Hematopoietic multipotent progenitor cell treated with erythropoietin and hydrocortisone succinate and interleukin-3 and kit ligand, for 17 days (in vitro differentiated cells): ENCODE measurements around the gene TLDC2.

ENCODE experiments used
- DNase-seq: peaks from one replicate; pipeline ENCODE4 v3.0.0-alpha.2; 2015; ENCODE audit warnings: low spot score

Gene TLDC2

DNA sequence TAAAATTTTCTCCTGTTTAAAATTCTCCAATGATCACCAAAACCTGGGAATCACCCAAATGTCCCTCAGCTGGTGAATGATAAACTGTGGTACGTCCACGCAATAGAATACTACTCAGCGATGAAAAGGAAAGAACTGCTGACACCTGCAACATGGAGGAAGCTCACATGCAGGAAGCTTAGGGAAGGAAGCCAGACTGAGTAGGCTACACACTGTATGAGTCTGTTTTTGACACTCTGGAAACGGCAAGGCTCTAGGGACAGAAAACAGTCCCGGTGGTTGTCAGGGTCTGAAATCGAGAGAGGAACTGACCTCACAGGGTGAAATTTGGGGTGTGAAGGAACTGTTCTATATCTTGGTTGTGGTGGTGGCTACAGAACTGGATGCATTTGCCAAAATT lies 25.2 kb upstream of the TLDC2 start:
- DNase-seq, result no peak

DNA sequence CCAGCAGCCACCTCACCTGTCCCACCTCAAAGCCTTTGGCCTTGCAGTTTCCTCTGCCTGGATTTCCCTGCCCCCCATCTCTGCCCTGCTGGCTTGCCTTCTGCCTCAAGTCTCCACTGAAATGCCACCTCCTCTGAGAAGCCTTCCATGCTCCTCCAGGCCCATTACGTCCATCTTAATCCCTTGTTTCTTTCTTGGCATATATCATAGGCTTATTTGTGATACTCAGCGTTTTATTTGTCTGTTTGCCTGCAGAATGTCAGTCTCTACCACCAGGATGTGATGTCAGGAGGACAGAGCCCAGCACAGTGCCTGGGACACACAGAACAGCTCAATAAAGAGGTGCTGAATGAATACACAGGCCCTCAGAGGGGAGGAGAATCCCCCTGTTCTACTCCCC lies 24.4 kb upstream of the TLDC2 start:
- DNase-seq, result no peak

DNA sequence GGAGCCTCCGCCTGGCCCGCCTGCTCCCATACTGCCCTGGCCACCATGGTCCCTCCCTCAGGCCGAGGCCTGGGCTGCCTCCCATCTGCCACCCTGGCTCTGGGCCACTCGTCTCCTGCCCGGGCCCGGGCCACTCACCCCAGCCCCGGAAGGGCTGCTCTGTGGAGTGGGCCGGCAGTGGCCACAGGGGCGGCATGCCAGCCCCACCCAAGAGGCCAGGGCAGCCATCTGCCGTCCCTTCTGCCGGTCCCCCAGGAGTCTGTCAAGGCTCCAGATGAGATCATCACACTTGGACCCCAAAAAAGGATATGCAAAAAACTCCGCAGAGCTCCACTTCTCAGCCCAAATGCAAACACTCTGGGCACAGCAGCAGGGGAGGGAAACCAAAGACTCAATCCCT lies 23.8 kb upstream of the TLDC2 start:
- DNase-seq, result no peak

DNA sequence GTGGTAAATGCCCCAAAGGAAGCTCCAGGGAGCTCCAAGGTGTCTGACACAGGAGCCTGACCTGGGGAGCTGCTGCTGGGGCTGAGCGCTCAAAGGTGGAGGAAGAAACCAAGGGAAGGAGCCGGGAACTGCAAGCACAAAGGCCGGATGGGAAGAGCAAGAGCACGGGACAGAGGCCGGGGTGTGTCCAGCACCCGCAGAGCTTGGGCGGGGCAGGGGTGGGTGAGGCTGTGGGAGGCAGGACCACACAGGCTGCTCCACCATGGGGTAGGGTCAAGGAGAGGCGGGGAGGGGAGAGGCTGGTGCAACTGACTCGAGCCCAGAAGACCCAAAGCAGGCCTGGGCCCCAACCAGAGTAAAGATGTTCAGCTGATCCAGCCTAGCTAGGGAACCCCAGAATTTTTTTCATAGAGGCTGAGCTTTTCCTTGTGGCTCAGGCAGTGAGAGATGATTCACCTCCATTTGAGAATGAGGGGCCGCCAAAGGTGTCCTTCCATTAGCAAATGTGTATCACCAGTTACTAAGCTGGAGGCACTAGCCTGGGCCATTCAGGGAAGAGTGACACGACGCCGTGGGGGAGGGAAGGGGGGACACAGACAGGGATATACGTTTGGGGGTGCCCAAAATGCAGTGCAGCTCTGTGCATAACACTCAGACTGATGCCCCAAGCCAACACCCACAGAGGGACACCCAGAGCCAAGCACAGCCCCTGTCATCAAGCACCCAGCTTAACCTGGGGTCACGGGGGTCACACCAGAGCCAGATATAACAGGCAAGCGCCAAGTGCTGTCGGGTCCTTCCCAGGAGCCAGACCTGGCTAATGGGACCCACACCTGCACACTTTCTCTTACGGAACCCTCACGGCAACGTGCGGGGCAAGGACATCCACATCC lies 21.3 kb upstream of the TLDC2 start:
- no peak for DNase-seq

DNA sequence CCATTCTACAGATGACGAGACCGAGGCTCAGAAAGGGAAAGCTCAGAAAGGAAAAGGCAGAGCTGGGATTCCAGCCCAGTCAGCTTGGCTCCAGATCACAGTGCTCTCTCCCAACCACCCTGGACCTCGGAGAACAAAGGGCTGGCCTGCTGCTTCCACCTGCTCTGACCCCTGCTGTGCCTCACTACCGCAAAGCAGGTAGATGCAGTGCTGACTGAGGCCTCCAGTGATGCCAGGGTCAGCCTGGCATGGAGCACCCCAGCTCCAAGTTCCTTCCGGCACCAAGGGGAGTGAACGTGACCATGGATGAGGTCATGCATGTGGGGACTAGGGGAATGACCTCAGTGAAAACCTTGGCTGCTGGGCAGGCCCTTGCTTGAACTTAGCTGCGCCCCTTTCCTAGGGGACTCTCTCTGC lies 20.7 kb upstream of the TLDC2 start:
- DNase-seq, result no peak

DNA sequence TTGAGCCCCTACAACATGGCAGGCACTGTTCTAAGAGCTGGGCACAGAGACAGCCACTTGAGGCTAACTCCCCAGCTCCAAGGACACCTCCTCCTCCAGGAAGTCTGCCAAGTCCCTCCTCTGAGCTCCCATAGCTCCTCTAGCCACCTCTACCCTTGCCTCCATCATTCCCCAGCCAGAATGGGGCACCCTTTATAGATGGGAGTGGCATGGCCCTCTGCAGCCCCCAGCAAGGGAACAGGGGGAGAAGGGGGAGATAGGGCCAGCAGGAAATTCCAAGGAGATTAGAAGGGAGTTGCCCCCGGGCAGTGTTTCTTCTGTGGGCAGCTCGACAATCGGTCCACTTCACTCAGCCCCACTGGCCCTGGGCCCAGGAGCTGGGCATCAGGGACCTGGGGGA lies 19.7 kb upstream of the TLDC2 start:
- no peak for DNase-seq

DNA sequence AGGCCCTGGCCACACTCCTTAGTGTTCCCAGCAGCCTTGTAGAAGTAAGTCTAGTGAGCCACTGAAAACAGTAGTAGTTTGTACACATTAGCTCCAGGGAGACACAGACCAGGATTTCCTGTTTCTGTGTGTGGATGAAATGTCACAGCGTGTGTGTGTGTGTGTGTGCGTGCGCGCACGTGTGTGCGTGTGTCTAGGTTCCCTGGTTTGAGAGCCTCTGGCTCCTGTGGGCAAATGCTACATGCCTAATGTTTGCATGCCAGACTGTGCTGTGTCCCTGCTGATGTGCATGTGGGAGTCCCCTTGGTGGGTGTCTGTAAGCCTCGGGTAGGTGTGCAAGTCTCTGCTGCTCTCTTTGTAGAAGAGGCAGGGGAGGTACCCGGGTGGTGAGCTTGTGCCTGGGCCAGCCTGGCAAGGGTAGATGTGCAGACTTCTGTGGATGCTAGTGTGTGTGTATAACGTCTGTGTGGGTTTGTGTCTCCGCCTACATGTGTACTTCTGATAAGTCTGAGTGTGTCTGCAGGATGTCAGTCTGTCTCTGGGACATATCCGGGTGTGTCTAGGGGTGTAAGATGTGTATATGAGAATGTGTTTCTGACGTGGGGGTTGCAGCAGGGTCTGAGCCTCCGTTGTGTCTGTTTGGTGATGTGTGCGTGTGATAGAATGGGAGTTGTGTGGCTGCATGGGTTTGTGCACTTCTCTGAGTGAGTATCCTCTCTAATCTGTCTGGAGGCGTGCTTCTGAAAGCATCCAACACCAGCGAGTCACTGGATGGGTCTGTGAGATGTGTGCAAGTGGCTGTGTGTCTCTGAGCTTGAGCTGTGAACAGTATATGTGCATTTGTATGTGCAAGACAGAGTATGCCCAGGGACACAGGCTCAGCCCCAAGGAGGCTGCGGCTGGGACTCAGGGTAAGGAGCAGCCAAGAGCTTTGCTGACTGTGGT lies 19.0 kb upstream of the TLDC2 start:
- no peak for DNase-seq

DNA sequence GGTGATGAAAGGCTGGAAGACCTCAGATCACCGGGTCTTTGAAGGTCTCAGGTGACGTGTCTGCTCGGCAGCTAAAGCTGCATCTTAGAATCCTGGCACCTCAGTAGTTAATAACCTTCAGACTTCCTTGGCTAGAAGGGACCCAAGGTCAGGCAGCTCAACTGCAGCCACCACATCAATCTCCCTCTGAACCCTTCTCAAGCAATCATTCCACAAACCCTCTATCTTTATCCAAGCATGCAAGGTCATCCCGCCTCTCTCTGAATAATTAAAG lies 16.7 kb upstream of the TLDC2 start:
- no peak for DNase-seq

DNA sequence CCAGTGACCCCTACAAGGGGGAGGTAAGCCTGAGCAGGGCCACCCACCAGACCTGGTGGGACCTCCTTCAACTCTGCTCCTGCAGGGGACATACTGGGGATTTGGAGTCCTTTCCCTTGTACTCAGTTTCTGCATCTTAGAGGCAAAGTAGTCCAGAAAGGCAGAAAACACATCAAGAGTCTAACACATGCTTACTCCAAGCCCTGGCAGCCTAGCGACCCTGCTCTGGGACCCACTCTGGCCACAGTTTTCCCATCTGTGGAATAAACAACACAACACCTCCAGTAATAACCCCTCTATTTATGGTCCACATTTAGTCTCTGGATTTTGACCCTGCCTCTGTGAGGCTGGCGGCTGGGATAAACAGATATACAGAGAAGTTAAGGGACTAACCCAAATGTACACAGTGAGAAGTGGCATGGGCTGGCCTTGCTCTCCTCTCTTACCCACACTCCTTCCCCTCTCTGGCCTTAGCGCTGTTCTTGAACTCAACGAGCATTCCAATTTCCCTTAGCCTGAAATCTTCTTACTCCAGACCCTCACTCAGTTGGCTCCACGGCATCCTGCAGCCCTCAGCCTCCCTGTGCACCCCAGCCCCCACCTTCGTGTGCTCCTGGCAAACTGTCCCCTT lies 16.1 kb upstream of the TLDC2 start:
- DNase-seq, result no peak

DNA sequence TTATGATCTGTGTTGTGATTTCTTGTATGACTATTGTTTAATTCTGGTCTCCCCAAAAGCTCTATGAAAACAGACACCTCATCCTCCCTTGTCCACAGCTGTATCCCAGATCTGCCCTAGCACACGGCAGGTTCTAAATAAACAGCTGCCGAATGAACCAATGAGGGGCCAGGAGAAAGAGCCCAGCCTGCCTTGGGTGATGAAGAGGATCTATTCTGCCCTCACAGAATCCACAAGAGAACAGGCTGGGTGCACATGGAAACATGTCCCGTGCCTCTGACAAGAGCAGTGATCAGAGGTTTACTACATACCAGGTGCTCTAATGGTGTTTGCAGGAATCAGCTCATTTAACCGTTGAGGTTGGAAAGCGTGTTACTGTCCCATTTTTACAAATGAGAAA lies 15.6 kb upstream of the TLDC2 start:
- DNase-seq, result no peak

DNA sequence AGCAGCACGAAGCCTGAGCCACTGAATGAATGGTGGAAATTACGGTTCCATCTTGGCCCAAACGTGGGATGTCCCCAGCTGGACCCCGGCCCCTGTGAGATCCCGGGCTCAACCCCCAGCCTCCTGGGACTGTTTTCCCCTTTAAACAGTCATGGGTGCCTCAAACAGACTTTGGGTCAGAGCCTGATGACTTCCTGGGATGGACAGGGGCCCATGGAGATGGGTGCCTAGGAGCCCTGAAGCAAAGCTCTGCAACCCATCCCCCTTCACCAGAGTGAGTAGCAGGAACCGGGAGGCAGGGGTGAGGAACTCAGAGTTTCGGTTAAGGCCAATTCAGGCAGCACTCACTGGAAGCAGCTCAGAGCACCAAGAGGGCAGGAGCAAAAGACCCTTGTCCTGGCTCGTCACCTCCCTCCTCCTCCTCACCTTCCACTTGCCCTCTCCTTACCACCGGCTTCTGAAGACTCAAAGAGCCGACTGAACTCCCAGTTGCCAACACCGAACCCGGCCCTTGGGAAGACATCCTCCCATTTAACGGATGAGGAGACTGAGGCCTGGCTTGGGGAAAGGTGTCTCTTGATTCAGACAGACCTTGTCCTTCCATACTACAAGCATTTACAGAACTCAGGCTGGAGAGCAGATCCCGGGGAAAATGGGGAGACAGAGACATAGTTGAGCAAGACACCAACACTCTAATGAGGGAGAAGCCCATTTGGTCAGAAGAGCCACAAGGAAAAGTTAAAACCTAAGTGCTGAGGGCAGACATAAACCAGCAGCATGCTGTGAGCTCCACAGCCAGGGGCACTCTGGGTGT lies 14.9 kb upstream of the TLDC2 start:
- no peak for DNase-seq

DNA sequence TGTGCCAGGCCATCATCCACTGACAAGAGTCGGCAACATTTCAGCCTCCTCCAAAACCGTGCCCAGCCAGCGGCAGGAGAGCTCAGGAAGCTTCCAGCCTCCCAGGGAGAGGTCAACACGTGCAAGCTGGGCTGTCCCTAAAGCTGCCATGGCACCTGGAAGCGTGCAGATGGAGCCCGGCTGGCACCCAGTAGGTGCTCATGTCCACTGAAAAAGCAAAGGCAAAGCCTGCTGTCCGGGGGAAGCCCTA lies 14.4 kb upstream of the TLDC2 start:
- no peak for DNase-seq

DNA sequence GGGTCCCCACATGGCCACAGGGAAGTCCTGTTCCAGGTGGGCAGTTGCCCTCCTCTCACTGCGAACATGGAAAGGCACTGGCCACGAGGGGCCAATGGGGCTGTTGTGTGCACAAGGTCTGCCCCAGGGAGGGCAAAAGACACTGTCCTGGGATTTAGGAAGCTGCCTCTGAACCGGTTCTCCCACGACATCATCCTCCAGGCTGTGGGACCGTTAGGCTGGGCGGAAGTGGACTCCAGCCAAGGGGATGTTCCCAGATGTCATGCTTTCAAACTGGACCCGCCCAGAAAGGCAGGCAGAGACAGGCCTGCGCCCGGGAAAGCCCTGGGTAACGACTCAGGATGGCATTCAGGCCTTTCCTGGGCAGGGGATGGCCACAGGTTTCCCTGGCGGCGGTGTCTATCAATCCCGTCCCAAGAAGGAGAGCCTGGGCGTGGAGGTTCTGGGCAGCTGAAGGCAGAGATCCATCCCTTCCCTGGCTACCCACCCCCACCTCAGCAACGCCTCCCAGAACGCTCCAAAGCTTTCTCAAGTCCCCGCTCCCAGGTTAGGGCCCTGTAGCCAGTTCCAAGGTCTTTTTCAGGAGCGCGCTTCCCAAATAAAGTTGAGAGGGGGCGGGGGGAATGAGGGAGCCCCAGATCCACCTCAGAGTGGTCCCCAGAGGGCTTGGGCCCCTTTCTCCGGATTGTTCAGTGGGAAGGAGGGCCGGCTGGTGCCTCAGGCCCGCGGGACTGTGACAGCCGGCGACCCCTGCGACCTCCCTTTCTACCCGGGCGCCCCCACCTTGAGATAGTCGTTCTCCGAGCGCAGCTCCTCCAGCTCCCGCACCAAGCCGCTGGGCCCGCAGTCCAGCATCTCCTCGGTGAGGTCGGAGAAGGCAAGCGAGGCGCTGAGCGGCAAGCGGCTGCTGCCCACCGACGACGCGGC lies 13.8 kb upstream of the TLDC2 start:
- DNase-seq, result no peak

DNA sequence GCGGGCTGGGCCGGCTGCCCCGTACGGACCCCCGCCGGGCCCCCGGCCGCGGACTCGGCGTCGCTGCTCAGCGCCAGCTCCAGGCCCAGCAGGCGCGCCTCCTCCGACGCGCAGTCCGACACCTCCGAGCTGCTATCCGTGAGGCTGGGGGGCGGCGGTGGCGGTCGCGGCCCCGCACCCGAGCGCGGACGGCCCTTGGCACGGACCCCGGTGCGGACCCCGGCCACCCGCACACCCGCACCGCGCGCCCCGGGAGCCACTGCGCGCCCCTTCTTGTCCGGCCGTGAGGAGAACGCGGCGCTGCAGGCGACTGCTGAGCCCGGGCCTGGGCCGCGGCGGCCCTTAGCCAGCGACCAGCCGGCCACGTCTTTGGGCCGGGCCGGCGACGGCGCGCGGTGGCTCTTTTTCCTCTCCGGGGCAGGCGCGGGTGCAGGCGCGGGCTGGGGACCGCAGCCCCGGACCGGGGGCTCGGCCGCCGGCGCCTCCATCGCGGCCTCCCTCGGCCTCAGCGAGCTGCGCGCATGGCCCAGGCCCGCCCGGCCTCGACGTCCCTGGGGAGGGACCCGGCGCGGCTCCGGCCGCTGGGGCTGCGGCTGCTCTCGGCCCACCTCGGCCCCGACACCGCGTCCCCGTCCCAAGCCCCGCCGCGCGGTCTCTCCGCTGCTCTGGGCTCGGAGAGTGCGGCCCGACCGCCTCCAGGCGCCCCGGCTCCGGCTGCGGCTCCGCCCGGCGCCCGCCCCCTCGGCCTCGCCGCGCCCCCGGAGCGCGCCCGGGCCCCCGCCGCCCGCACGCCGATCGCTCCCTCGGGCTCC lies 12.9 kb upstream of the TLDC2 start:
- DNase-seq, result no peak

DNA sequence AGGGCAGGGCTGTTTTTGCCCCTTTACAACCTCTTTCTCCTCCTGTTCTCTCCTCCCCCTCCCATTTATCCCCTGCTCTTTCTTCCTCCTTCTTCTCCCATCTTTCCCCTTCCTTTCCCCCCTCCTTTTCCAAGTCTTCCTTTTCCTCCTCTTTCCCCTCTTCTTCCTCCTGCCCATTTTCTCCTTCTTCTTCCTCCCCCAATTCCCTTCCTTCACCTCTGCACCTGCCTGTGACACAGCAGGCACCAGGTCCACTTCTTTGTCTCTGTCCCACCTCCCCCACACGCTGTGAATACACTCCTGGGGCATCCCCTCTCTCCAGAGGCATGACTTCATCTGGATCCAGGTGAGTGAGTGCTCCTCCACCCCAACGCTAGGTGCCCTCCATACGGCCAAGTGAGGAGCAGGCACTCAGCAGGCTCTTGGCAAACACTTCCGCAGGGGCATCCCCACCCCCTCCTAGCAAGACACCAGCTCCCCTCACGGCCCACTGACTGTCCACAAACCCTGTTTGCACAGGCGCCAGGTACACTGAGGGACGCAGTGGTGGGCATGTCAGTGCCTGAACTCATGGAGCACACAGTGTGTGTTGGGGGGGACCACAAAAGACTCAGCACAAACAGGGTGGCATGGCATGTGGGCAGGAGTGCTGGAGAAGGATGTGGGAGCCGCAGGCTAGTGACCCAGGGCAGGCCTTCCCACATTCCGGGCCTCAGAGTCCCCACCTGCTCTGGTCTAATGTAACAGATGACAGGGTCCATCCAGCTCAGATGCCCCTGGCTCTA lies 10.7 kb upstream of the TLDC2 start:
- no peak for DNase-seq

DNA sequence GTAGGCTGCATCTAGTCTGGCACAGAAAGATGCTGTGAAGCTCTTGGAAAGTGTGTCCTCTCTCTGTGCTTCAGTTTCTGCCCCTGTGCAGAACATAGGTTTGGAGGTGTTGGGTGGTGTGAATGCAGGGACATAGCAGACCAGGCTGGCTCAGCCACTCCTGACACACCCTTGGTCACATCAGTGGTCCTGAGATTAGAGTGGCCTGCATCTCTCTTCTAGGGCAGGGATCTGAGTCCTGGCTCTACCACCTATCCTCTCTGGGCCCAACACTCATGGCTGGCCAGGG lies 10.1 kb upstream of the TLDC2 start:
- DNase-seq, result no peak

DNA sequence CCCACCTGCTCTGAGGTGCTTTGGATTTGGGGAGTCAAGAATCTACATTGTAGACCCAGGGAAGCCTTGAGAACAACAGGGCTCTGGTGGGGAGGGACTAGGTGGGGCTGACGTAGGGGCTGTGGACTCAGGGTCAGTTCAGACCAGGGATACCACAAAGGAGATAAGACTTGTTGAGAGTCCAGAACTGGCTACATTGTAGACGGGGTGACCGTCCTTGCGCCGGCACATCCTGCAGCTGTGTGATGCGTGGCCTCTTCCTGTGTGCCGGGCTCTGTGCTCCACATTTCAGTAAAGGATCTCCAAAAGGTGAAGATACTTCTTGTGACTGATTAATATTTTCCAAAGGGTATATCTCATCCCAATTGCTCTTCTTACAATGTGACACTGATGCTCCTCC lies 9.8 kb upstream of the TLDC2 start:
- DNase-seq, result no peak

DNA sequence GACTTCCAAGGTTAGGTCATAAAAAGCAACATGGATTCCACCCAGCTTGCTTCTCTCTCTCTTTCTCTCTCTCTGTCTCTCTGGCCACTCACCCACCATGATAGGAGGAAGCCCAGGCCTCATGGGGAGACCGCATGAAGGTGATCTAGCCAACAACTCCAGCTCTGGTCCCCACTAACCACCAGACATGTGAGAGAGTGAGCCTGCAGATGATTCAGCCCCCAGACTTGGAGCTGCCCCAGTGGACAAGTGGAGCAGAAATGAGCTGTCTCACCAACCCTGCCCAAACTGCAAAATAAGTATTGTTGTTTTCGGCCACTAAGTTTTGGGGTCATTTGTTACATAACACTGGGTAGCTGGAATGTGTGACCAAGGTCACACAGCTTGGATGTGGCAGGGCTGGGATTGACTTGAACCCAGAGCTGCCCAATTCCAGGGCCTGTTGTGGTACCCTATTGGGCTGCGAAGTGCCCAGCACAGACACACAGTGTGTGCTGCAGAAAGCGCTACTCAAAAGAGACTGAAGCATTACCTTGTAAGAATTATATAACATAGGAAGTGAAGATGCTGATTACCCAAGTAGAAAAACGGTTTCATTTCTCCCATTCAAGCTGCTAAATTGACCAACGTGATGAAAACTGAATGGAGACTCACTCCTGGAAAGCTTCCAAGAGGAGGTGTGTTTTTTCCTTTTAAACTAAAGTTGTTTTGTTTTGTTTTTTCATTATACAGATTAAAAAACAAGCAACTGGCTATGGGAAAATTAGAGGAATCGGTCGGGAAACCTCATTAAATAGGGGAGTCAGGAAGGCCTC lies 9.1 kb upstream of the TLDC2 start:
- no peak for DNase-seq
